ENCODE data around the gene CDK5R2.

- TF ChIP-seq POLR2A (IDR thresholded peaks at IDR 0.05) (no peak), CTCF (IDR thresholded peaks at IDR 0.05) (no peak)
Observed at GRCh38 chr2:218981881-218982585, 22.6 kb downstream of the CDK5R2 start.
